Adrenal gland (tissue), 12 donors: ENCODE results near the gene ARHGAP10. TPM values are rescaled to one million over a fixed set of nuclear protein-coding genes. Genes with fewer than 3 reads are reported as not detected.

Experiments used
- DNase-seq, 7 donors: peaks; one replicate each; pipeline ENCODE4 v3.0.0-alpha.2; 2019 to 2020
- H3K27ac ChIP-seq, 5 donors: fragments of 200-600 bp; sonication (generic) in 4 of 5; 1 replicate in 3 of 5; 2 replicates in 2 of 5; pipeline versions ENCODE4 v1.5.1 to v1.8.0; 2016 to 2020; ENCODE audit warnings: mild to moderate bottlenecking in 1 of 5
- H3K27me3 ChIP-seq: fragments of 200-600 bp; 2 replicates; pipeline ENCODE4 v1.8.0; 2021
- H3K36me3 ChIP-seq, 2 donors: fragments of 200-600 bp; replicated peaks in 1 of 2; 1 replicate in 1 of 2; 2 replicates in 1 of 2; pipeline versions ENCODE4 v1.5.1 to v1.8.0; 2018 to 2022
- H3K4me1 ChIP-seq, 2 donors: fragments of 200-600 bp; replicated peaks in 1 of 2; 1 replicate in 1 of 2; 2 replicates in 1 of 2; pipeline versions ENCODE4 v1.5.1 to v1.8.0; 2018 to 2021
- H3K4me3 ChIP-seq, 4 donors: fragments of 200-600 bp; sonication (generic) in 3 of 4; one replicate each; pipeline ENCODE4 v1.5.1; 2016 to 2018
- H3K9me3 ChIP-seq, 3 donors: fragments of 200-600 bp; sonication (generic) in 1 of 3; replicated peaks in 1 of 3; 1 replicate in 2 of 3; 2 replicates in 1 of 3; pipeline versions ENCODE4 v1.5.1 to v1.8.0; 2016 to 2021
- CTCF ChIP-seq, 6 experiments: fragments of 450-650 bp in 4 of 6; fragments of 200-600 bp in 2 of 6; sonication (generic) in 1 of 6; IDR thresholded peaks; 1 replicate in 5 of 6; 2 replicates in 1 of 6; pipeline versions ENCODE4 v1.5.1 to v1.8.0; 2016 to 2021; ENCODE audit warnings: antibody characterized with exemption in 6 of 6, mild to moderate bottlenecking in 2 of 6, moderate library complexity in 1 of 6
- POLR2A ChIP-seq, 2 donors: fragments of 450-650 bp; IDR thresholded peaks; one replicate each; pipeline ENCODE4 v1.6.1; 2017; ENCODE audit warnings: antibody characterized with exemption in 2 of 2, mild to moderate bottlenecking in 2 of 2, moderate library complexity in 1 of 2
- WGBS, 4 donors: extraction: QIAGEN DNeasy Blood & Tissue Kit in 2 of 4; methylation state at CpG; one replicate each; pipeline versions ENCODE4 v1.1.5 to v1.1.7; 2013 to 2017; 5-methylcytosine and 5-hydroxymethylcytosine counted together
- intact Hi-C, 2 donors: fragments of 100-400 bp; cut with DNase I; formaldehyde crosslinking; loops; one replicate each; pipeline versions ENCODE4 v1.14.1 to v1.15.0; 2022 to 2023
- microRNA-seq, 3 donors: library from miRNA; unstranded; fragments of <30 nt; microRNA quantifications; one replicate each; pipeline ENCODE4, GENCODE V29; 2017 to 2020
- polyA plus RNA-seq, 3 donors: library from polyadenylated mRNA; stranded (reverse); fragments of 200-250 nt in 2 of 3; fragments of 350-450 nt in 1 of 3; fragmentation: Illumina TruSeq in 1 of 3; extraction: RNeasy Lipid Tissue Mini Kit (QIAGEN cat#74804) in 1 of 3; gene quantifications; one replicate each; pipeline ENCODE4 v1.2.3, GENCODE V29; 2013 to 2014
- small RNA-seq, 2 donors: library from RNA; depleted of rRNA; stranded (forward); fragments of <200 nt; gene quantifications; one replicate each; pipeline ENCODE3, GENCODE V24; 2016
- total RNA-seq, 9 donors: library from RNA; depleted of rRNA in 4 of 9; stranded (reverse); fragments of >200 nt in 4 of 9; fragments of 120-200 nt in 1 of 9; fragmentation: NEBNext Ultra II Directional in 1 of 9; extraction: Animal tissue kit (Norgen Biotek cat#: 25700) in 1 of 9; gene quantifications; one replicate each; pipeline versions ENCODE4 v1.1.0 to v1.2.4, GENCODE V29; 2013 to 2023
- donor health status: healthy with polysubstance abuse.
- donor health status: Bipolar disorder and iron deficiency.
- donor health status: DM: yes; HTN: yes; CAD: no.
- donor health status: DM: no; HTN: no; CAD: no.
- donor health status: DM: no; HTN: no; CAD: no.
- donor health status: DM: yes; HTN: yes; CAD: no.

The ARHGAP10 gene
- total and polyA plus RNA-seq, 12 donors: 7.0 to 40.8 (median 22.1) TPM

- no peak for DNase-seq
- peaks cover 7% of the 10 kb centered on the region in 2 donors for H3K4me1 ChIP-seq
- H3K27me3 ChIP-seq: no peaks in the 10 kb centered on the region
- no peak overlapping the region for H3K27ac ChIP-seq
- TF ChIP-seq CTCF (IDR thresholded peaks at IDR 0.05) (no peak), POLR2A (IDR thresholded peaks at IDR 0.05) (no peak)
- H3K36me3 ChIP-seq: no peaks in the 10 kb centered on the region
- WGBS, 4 donors: 85 to 93% (median 90%) methylated on average over 4 of the region's 4 CpGs
- H3K9me3 ChIP-seq: no peaks in the 10 kb centered on the region
- intact Hi-C loops: no loop called here
- H3K4me3 ChIP-seq: no peak overlapping the region
These were observed 385.1 kb downstream of the ARHGAP10 start for GRCh38 chr4:148116969-148117368.

- intact Hi-C loops: no loop called here
- H3K9me3 ChIP-seq: no peaks in the 10 kb centered on the region
- H3K27me3 ChIP-seq: no peaks in the 10 kb centered on the region
- peaks cover 7% of the 10 kb centered on the region in 2 donors for H3K4me1 ChIP-seq
- no peaks in the 10 kb centered on the region for H3K36me3 ChIP-seq
- no peak overlapping the region for H3K27ac ChIP-seq
- 77 to 93% (median 85%) methylated on average over 4 of the region's 4 CpGs for WGBS, 4 donors
- H3K4me3 ChIP-seq: no peak overlapping the region
- no peak for TF ChIP-seq POLR2A (IDR thresholded peaks at IDR 0.05)
- no peak for TF ChIP-seq CTCF (IDR thresholded peaks at IDR 0.05)
- no peak for DNase-seq
These were observed 386.3 kb downstream of the ARHGAP10 start for GRCh38 chr4:148118179-148118578.

- Histone ChIP-seq H3K36me3 (no peaks in the 10 kb centered on the region), H3K27me3 (no peaks in the 10 kb centered on the region), H3K4me3 (no peak overlapping the region), H3K9me3 (no peaks in the 10 kb centered on the region), H3K27ac (no peak overlapping the region), H3K4me1 (peaks cover 7% of the 10 kb centered on the region in 2 donors)
- intact Hi-C loops: no loop called here
- WGBS, 4 donors: 89 to 94% (median 91%) methylated on average over 3 of the region's 3 CpGs
- DNase-seq: no peak
- TF ChIP-seq POLR2A (IDR thresholded peaks at IDR 0.05) (no peak), CTCF (IDR thresholded peaks at IDR 0.05) (no peak)
These were observed 386.7 kb downstream of the ARHGAP10 start for GRCh38 chr4:148118633-148119032.

GRCh38 chr4:148120216-148120615, 388.3 kb downstream of the ARHGAP10 start:
- H3K4me3 ChIP-seq: no peak overlapping the region
- intact Hi-C loops: no loop called here
- H3K27ac ChIP-seq: no peak overlapping the region
- WGBS, 4 donors: 81 to 90% (median 87%) methylated on average over 3 of the region's 3 CpGs
- peaks cover 7% of the 10 kb centered on the region in 2 donors for H3K4me1 ChIP-seq
- H3K9me3 ChIP-seq: peaks cover 0 to 8% (median 0%) of the 10 kb centered on the region in 3 donors
- no peak for DNase-seq
- TF ChIP-seq POLR2A (IDR thresholded peaks at IDR 0.05) (no peak), CTCF (IDR thresholded peaks at IDR 0.05) (no peak)
- no peaks in the 10 kb centered on the region for H3K27me3 ChIP-seq
- H3K36me3 ChIP-seq: no peaks in the 10 kb centered on the region

Small RNA genes within 50 kb of the gene (microRNA-seq; reads per million reads assigned to microRNA genes)
- gene MIR4799: 0.28 to 1.8 (median 0.38) reads per million in 3 donors

Small RNA genes within 50 kb of the gene (small RNA-seq; reads per million reads assigned to genes)
- gene MIR4799: 0 reads per million in 2 donors
- gene RN7SL254P: 0 reads per million in 2 donors
- gene RNA5SP165: 0 reads per million in 2 donors

Other genes with a start within 250 kb of the ARHGAP10 start
- 10 to 100 TPM; 33.2 to 63.8 (median 42.0) TPM for gene TMEM184C, start 114.7 kb upstream of the ARHGAP10 start, total RNA-seq
- gene TMEM184C, start 114.7 kb upstream of the ARHGAP10 start, polyA plus RNA-seq: 10 to 100 TPM in 1 of 3 donors, 1 to 10 TPM in 2; 4.0 to 47.4 (median 4.7) TPM
- gene PRMT9, start 47.9 kb upstream of the ARHGAP10 start, total RNA-seq: 10 to 100 TPM in 5 of 9 donors, 1 to 10 TPM in 4; 5.4 to 19.6 (median 10.6) TPM
- 10 to 100 TPM; 11.9 to 13.3 (median 12.0) TPM for gene PRMT9, start 47.9 kb upstream of the ARHGAP10 start, polyA plus RNA-seq